K562 (cell line): ENCODE results near the gene EFCAB12. TPM values are rescaled to one million over a fixed set of nuclear protein-coding genes. Genes with fewer than 3 reads are reported as not detected.

Experiments used
- EP400 ChIP-seq: fragments of 450-650 bp; IDR thresholded peaks from 2 replicates; pipeline ENCODE4 v1.6.1; 2017; ENCODE audit warnings: antibody characterized with exemption, mild to moderate bottlenecking, moderate library complexity
- FOXA1 ChIP-seq: fragments of 450-650 bp; IDR thresholded peaks from 2 replicates; pipeline ENCODE4 v1.6.1; 2016; ENCODE audit warnings: mild to moderate bottlenecking, borderline replicate concordance
- FUS ChIP-seq: fragments of 200-400 bp; formaldehyde crosslinking; optimal IDR thresholded peaks from 2 replicates; pipeline ENCODE3; 2017; ENCODE audit warnings: low read depth, low read length
- HMG20A ChIP-seq: fragments of 450-650 bp; formaldehyde crosslinking; conservative IDR thresholded peaks from 2 replicates; pipeline ENCODE4 v1.4.0; 2020; ENCODE audit warnings: mild to moderate bottlenecking, mixed read lengths
- HNRNPH1 ChIP-seq: fragments of 200-400 bp; formaldehyde crosslinking; optimal IDR thresholded peaks from 2 replicates; pipeline ENCODE3; 2017; ENCODE audit warnings: low read depth, mild to moderate bottlenecking, low read length, moderate library complexity
- HNRNPL ChIP-seq: fragments of 200-400 bp; formaldehyde crosslinking; IDR thresholded peaks from 2 replicates; pipeline ENCODE4 v1.6.1; 2017; ENCODE audit warnings: low read depth, mild to moderate bottlenecking, low read length
- KLF10 ChIP-seq: fragments of 250-450 bp; sonication (Bioruptor Pico); IDR thresholded peaks from 2 replicates; pipeline ENCODE4 v1.6.1; 2021; ENCODE audit warnings: matching md5 sums
- LCOR ChIP-seq: sonication (generic); formaldehyde crosslinking; IDR thresholded peaks from 2 replicates; pipeline ENCODE4 v1.8.0; 2022; ENCODE audit warnings: mild to moderate bottlenecking, missing genetic modification reagents
- MTA1 ChIP-seq: fragments of 450-650 bp; IDR thresholded peaks from 2 replicates; pipeline ENCODE4 v1.6.1; 2017; ENCODE audit warnings: borderline replicate concordance
- NFIC ChIP-seq: fragments of 450-650 bp; IDR thresholded peaks from 2 replicates; pipeline ENCODE4 v1.6.1; 2017; ENCODE audit warnings: mild to moderate bottlenecking, inconsistent platforms
- NR1H2 ChIP-seq: sonication (generic); formaldehyde crosslinking; IDR thresholded peaks from 2 replicates; pipeline ENCODE4 v1.4.0; 2020; ENCODE audit warnings: mild to moderate bottlenecking, missing genetic modification reagents
- OTX1 ChIP-seq: fragments of 450-650 bp; formaldehyde crosslinking; IDR thresholded peaks from 2 replicates; pipeline ENCODE4 v1.4.0; 2022; ENCODE audit warnings: mild to moderate bottlenecking
- PHTF2 ChIP-seq: fragments of 250-450 bp; sonication (Bioruptor Pico); IDR thresholded peaks from 2 replicates; pipeline ENCODE4 v1.5.0; 2021; ENCODE audit warnings: mild to moderate bottlenecking
- POLR2AphosphoS5 ChIP-seq: IDR thresholded peaks from 2 replicates; pipeline ENCODE4 v1.6.1; 2011; ENCODE audit warnings: mild to moderate bottlenecking, low read depth, low read length, moderate library complexity; ENCODE audit not compliant: control insufficient read depth, insufficient read depth
- POLR3G ChIP-seq: IDR thresholded peaks from 2 replicates; pipeline ENCODE4 v1.6.1; 2011; ENCODE audit not compliant: insufficient read length, insufficient replicate concordance; ENCODE audit errors: extremely low read depth
- RBFOX2 ChIP-seq: fragments of 200-400 bp; formaldehyde crosslinking; IDR thresholded peaks from 2 replicates; pipeline ENCODE4 v1.6.1; 2017; ENCODE audit warnings: low read depth, mild to moderate bottlenecking, low read length, moderate library complexity
- RUNX1 ChIP-seq: sonication (generic); IDR thresholded peaks from 2 replicates; pipeline ENCODE4 v1.6.1; 2016; ENCODE audit warnings: antibody characterized with exemption, low read depth
- SAP30 ChIP-seq: fragments of 200-600 bp; sonication (generic); IDR thresholded peaks from 2 replicates; pipeline ENCODE4 v1.6.1; 2012; ENCODE audit warnings: borderline replicate concordance, low read depth, mild to moderate bottlenecking, moderate library complexity, low read length, control low read depth, inconsistent platforms; ENCODE audit not compliant: insufficient read depth, poor library complexity, severe bottlenecking
- SREBF2 ChIP-seq: sonication (generic); formaldehyde crosslinking; IDR thresholded peaks from 2 replicates; pipeline ENCODE4 v1.4.0; 2020; ENCODE audit warnings: mild to moderate bottlenecking, missing genetic modification reagents
- SRF ChIP-seq, 2 experiments: fragments of 250-450, 450-650 bp in 1 of 2; sonication (Bioruptor Pico) in 1 of 2; sonication (generic) in 1 of 2; formaldehyde crosslinking; IDR thresholded peaks; 2 replicates each; pipeline versions ENCODE4 v1.5.0 to v1.5.1; 2020 to 2022; ENCODE audit warnings: mild to moderate bottlenecking in 1 of 2, missing genetic modification reagents in 1 of 2
- SRSF1 ChIP-seq: fragments of 200-400 bp; formaldehyde crosslinking; IDR thresholded peaks from 2 replicates; pipeline ENCODE4 v1.6.1; 2017; ENCODE audit warnings: mild to moderate bottlenecking, low read depth, low read length, moderate library complexity
- TAF7 ChIP-seq: fragments of 450-650 bp; IDR thresholded peaks from 2 replicates; pipeline ENCODE4 v1.6.1; 2016; ENCODE audit warnings: missing genetic modification characterization, missing compliant biosample characterization
- TRIM24 ChIP-seq, 2 experiments: fragments of 450-650 bp; IDR thresholded peaks; 2 replicates each; pipeline ENCODE4 v1.6.1; 2016
- U2AF2 ChIP-seq: fragments of 200-400 bp; formaldehyde crosslinking; optimal IDR thresholded peaks from 2 replicates; pipeline ENCODE3; 2017; ENCODE audit warnings: low read depth, mild to moderate bottlenecking, low read length
- ZNF174 ChIP-seq: fragments of 250-450 bp; sonication (Bioruptor Pico); IDR thresholded peaks from 2 replicates; pipeline ENCODE4 v1.4.0; 2020; ENCODE audit warnings: mild to moderate bottlenecking
- ZNF224 ChIP-seq: sonication (generic); formaldehyde crosslinking; IDR thresholded peaks from 2 replicates; pipeline ENCODE4 v1.8.0; 2022; ENCODE audit warnings: mild to moderate bottlenecking, missing genetic modification reagents
- ZNF282 ChIP-seq: sonication (generic); formaldehyde crosslinking; IDR thresholded peaks from 2 replicates; pipeline ENCODE4 v1.8.1; 2023; ENCODE audit warnings: missing genetic modification reagents
- ZNF696 ChIP-seq: fragments of 250-450 bp; sonication (Bioruptor Pico); conservative IDR thresholded peaks from 2 replicates; pipeline ENCODE4 v1.4.0; 2020; ENCODE audit warnings: mild to moderate bottlenecking, moderate library complexity
- ZSCAN32 ChIP-seq: fragments of 450-650 bp; formaldehyde crosslinking; IDR thresholded peaks from 2 replicates; pipeline ENCODE4 v1.4.0; 2020; ENCODE audit warnings: mild to moderate bottlenecking, moderate library complexity
- polyA plus RNA-seq, 8 experiments: library from polyadenylated mRNA; depleted of rRNA in 4 of 8; stranded (reverse) in 5 of 8; unstranded in 3 of 8; fragments of >200 nt; fragmentation: Nextera tagmentation in 2 of 8; fragmentation: Illumina TruSeq in 1 of 8; extraction: Ambion mirVana in 2 of 8; extraction: Trizol in 1 of 8; gene quantifications; 2 replicates each; pipeline versions ENCODE4 v1.2.1 to v1.2.3, GENCODE V29; 2011 to 2014; ENCODE audit warnings: inconsistent platforms in 1 of 8, missing spikeins in 1 of 8
- total RNA-seq, 7 experiments: library from RNA; depleted of rRNA in 6 of 7; stranded (reverse); fragments of >200 nt in 6 of 7; fragmentation: Illumina TruSeq in 2 of 7; extraction: Trizol in 2 of 7; gene quantifications; 2 replicates each; pipeline versions ENCODE4 v1.2.1 to v1.2.3, GENCODE V29; 2011 to 2021; ENCODE audit warnings: low replicate concordance in 1 of 7
- TF ChIP-seq, protein P1 (sequence below): fragments of 250-450 bp; sonication (Bioruptor Pico); IDR thresholded peaks from 2 replicates; pipeline ENCODE4 v1.4.0; 2020; ENCODE audit warnings: mild to moderate bottlenecking, moderate library complexity

The EFCAB12 gene
- total and polyA plus RNA-seq, 9 of the 15 experiments (the other 6 are each of a cell fraction or from before 2014, with no cell fraction given) = 0.08 to 0.95 (median 0.56) TPM; not detected in 1

DNA sequence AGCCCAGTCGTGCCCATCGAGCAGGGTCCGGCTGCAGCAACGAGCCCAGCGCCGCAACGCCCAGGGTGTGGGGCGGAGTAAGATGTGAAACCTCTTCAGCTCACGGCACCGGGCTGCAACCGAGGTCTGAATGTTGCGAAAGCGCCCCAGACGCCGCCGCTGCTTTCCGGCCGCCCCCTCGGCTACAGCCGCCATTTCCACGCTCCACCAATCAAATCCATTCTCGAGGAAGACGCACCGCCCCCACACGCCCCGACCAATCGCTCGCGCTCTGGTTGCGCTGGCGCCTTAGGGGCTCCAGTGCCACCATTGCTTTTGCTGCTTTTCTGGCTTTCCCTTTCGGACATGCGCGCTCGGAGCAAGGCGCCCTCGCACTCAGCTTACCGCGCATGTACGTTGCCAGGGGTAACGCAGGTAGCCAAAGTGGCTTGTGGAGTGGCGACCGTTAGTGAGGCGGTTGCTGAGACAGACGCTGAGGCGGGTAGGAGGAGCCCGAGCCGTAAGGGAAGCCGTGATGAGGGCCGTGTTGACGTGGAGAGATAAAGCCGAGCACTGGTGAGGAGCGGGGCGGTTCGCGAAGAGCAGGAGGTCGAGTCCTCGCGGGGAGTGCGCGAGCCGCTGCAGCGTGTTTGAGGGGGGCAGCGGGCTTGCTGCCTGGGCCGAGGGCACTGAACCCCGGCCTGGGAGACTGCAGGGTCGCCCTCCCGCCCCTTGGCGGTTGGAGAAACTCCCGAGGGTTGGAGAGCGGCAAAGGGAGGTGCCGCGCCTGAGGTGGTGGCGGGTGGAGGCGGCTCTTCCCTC, 11.6 kb upstream of the EFCAB12 start, which contains the start of the genes IFT122 and MBD4 (continued):
- TF ChIP-seq RBFOX2 (peak; percentile 98), FUS (no peak), U2AF2 (no peak), HNRNPH1 (no peak), TRIM24 (IDR thresholded peaks at IDR 0.05) (0 out of 4 replicates have a peak, but pooled peaks of 1 of the 2 experiments have one; percentile 39), ZNF696 (CRISPR knock-in tag) (no peak), EP400 (peak; percentile 85), NR1H2 (CRISPR knock-in tag) (no peak), NFIC (peak; percentile 33), LCOR (CRISPR knock-in tag) (0 out of 2 replicates have a peak, but pooled peaks have one; percentile 11), SREBF2 (CRISPR knock-in tag) (no peak), POLR3G (no peak), SAP30 (peak; percentile 55), SRF (CRISPR knock-in tag; IDR thresholded peaks at IDR 0.05) (no peak; a peak in 2 of 4 replicates), ZNF174 (CRISPR knock-in tag) (no peak), OTX1 (CRISPR knock-in tag) (0 out of 2 replicates have a peak, but pooled peaks have one; percentile 24), KLF10 (CRISPR knock-in tag) (no peak), FOXA1 (no peak), ZSCAN32 (CRISPR knock-in tag) (no peak), TAF7 (tag) (peak; percentile 31; the same call in 1 of the 2 replicates), HNRNPL (no peak), MTA1 (no peak), RUNX1 (no peak), PHTF2 (CRISPR knock-in tag) (no peak), ZNF282 (CRISPR knock-in tag) (no peak), HMG20A (CRISPR knock-in tag) (no peak), SRSF1 (no peak), ZNF224 (CRISPR knock-in tag) (no peak), POLR2AphosphoS5 (peak; percentile 76)
- TF ChIP-seq, protein P1, sequence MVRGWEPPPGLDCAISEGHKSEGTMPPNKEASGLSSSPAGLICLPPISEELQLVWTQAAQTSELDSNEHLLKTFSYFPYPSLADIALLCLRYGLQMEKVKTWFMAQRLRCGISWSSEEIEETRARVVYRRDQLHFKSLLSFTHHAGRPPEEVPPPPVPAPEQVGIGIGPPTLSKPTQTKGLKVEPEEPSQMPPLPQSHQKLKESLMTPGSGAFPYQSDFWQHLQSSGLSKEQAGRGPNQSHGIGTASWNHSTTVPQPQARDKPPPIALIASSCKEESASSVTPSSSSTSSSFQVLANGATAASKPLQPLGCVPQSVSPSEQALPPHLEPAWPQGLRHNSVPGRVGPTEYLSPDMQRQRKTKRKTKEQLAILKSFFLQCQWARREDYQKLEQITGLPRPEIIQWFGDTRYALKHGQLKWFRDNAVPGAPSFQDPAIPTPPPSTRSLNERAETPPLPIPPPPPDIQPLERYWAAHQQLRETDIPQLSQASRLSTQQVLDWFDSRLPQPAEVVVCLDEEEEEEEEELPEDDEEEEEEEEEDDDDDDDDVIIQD (CRISPR knock-in tag) = no peak
